HG03571 (cell line): ENCODE results near the gene MS4A4E.
"Not testable (repeated sequence)": the region's sequence is repeated elsewhere in the genome, so short reads cannot be mapped to it uniquely, and the experiment has no call there.

Source experiments
- ATAC-seq: cut with Tn5 transposase; IDR thresholded peaks from one replicate; pipeline ENCODE4 v1.9.1; 2021; ENCODE audit not compliant: unreplicated experiment

MS4A4E gene

GRCh38 chr11:60222141-60222540 is 20.8 kb downstream of the MS4A4E start:
- no peak for ATAC-seq

DNA sequence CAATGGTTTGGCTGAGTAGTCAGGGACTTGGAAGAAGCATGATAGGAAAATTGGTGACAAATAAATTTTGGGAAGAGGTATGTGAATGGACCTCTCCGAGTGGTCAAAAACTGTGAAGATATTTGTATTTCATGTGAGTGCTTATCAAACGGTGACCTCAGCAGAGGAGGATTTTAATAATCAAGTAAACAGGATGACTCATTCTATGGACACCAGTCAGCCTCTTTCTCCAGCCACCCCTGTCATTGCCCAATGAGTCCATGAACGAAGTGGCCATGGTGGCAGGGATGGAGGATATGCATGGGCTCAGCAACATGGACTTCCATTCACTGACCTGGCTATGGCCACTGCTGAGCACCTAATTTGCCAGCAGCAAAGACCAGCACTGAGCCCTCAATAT is 21.2 kb downstream of the MS4A4E start:
- ATAC-seq: no peak

DNA sequence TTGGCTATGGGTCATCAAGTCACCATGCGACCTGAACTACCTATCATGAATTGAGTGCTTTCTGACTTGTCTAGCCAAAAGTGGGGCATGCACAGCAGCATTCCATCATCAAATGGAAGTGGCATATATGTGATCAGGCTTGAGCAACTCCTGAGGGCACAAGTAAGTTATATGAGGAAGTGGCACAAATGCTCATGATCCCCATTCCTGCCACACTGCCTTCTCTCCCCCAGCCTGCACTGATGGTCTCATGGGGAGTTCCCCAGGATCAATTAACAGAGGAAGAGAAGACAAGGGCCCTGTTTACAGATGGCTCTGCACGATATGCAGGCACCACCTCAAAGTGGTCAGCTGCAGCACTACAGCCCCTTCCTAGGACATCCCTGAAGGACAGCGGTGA is 21.8 kb downstream of the MS4A4E start:
- ATAC-seq: no peak

DNA sequence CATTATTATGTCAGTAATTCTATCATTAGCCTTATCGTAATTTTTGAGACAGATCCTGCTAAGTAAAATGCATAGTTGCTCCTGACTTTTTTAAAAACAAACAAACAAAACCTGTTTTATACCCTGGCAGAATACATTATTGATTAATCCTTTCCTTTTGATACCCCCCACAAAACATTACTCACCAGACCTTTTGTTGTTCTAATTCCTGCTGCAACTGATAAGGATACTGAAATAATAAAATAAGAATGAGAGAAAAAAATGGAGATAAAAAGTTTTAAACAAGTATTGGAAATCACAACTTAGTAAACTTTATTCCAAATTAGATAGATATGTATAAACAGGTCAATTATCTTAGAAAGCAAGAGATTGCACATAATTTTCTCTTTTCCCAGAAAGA is 28.6 kb downstream of the MS4A4E start:
- no peak for ATAC-seq

DNA sequence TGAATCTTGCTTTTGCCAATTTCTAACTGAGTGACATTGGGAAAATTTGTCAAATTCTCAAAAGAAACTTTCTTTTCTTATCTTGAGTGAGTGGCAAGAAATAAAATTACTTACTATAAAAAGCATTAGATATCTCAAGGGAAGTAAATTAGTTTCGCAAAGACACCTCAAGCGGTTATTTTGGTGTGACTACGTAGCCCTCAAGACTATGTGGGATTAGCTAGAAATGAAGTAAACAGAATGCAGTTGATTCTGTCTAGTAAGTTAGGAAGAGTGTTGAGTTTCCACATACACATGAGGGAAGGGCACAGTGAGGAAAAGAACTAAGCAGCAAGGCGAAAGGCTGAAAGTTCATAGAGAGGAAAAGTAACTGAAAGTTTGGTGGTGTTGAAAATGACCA is 31.7 kb downstream of the MS4A4E start:
- no peak for ATAC-seq

DNA sequence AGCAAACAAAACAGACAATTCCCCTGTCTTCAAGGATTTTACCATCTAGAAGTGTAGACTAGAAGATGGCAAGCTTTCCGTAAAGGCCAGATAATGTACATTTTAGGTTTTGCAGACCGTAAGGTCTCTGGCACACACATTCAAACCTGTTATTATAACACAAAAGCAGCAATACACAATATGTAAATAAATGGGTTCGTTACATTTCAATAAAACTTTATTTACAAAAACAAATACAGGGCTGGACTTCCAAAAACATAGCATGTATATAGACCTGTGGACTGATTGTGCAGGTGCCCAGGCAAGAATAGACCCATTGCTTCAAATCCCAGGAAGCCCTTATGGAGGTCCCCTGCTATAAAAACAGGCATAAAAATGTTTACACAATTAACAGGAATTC is 33.0 kb downstream of the MS4A4E start:
- no peak for ATAC-seq

DNA sequence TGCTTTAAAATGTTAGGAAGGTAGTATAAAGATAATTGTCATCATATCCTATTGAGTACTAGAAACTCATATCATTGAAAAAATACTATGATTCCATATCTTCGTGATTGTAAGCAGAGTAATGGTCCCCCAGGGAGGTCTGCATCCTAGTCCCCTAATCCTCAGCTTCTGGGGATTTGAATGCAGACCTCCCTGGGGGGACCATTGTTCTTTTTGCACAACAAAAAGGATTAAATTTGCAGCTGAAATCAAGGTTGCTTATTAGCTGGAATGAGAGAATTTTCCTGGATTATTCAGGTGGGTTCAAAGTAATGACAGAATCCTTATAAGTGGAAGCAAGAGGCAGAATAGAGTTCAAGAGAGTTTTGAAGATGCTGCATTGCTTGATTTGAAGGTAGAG is 34.0 kb downstream of the MS4A4E start:
- ATAC-seq: no peak

- ATAC-seq: no peak
Measured at GRCh38 chr11:60208146-60208895, 34.6 kb downstream of the MS4A4E start.

DNA sequence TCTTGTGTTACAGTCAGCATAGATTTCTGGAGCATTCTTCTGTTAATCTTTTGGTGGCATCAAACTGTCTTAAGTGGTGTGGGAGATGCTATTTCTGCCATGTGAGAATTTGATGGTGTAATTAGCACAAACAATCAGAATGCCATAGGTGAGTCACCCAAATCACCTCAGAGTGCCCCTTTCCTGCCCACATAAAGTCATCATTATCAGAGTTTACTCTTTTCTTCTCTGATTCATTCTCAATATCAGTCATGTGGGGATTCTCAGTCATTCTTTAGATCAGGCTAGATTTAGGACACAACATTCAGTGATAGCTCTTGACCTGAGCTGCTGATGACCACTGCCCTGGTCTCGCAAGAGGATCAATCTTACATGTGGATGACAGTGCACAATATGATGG is 36.3 kb downstream of the MS4A4E start:
- no peak for ATAC-seq

- no peak for ATAC-seq
Measured at GRCh38 chr11:60204922-60205321, 38.0 kb downstream of the MS4A4E start.

DNA sequence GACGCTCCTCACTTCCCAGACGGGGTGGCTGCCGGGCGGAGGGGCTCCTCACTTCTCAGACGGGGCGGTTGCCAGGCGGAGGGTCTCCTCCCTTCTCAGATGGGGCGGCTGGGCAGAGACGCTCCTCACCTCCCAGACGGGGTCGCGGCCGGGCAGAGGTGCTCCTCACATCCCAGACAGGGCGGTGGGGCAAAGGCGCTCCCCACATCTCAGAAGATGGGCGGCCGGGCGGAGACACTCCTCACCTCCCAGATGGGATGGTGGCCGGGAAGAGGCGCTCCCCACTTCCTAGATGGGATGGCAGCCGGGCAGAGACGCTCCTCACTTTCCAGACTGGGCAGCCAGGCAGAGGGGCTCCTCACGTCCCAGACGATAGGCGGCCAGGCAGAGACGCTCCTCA is 41.6 kb downstream of the MS4A4E start:
- ATAC-seq: not testable (repeated sequence)

DNA sequence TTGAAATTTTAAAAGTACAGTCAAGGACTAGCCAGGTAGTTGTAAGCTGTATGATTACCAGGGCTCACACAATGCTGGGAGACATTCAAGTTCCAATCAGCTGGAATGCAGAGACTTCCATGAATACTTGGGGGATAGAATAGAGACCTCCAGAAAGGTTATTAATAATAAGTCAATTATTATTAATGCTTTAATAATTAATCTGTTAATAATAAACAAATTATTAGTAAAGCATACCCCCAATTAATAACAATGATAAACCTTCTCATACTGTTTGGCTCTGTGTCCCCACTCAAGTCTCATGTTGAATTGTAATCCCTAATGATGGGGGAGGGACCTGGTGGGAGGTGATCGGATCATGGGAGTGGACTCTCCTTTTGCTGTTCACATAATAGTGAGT is 45.5 kb downstream of the MS4A4E start:
- ATAC-seq: no peak

DNA sequence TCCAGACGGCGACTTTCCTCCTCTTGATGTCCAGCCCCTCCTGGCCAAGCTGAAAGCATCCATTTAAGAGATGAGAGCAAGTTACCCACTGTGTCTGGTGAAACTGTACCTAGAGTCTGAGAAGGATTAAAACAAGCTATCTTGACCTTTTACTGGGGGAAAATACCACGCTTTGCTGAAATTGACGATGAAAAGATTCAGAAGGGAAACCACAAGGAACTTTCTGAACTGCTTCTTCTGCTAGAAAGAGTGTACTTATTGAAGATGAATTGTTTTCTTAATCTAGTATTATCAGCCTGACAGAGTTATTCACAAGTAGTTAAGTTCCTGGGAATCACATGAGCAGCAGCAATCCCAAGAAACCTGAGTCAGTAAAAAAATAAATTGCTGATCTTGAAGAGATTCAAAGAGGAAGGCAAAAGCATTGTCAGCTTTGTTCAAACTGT is 47.0 kb downstream of the MS4A4E start:
- ATAC-seq: no peak

DNA sequence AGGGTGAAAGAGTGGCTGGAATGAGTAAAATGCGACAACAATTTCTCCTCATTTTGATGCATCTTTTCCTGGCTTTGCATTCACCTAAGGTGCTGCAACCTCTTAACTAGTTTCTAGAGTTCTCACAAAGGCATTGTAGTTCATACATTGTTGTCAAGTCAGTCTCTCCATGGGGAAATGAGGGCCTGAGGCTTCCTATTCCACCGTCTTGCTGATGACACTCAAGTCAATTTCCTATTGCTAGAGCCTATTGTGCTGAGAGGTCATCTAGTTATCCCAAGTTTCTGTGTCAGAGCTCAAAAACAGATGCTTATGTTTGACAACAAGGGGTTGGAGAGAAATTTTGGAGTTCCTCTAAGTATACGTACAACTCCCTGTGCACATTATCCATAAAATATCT is 48.4 kb downstream of the MS4A4E start:
- no peak for ATAC-seq

DNA sequence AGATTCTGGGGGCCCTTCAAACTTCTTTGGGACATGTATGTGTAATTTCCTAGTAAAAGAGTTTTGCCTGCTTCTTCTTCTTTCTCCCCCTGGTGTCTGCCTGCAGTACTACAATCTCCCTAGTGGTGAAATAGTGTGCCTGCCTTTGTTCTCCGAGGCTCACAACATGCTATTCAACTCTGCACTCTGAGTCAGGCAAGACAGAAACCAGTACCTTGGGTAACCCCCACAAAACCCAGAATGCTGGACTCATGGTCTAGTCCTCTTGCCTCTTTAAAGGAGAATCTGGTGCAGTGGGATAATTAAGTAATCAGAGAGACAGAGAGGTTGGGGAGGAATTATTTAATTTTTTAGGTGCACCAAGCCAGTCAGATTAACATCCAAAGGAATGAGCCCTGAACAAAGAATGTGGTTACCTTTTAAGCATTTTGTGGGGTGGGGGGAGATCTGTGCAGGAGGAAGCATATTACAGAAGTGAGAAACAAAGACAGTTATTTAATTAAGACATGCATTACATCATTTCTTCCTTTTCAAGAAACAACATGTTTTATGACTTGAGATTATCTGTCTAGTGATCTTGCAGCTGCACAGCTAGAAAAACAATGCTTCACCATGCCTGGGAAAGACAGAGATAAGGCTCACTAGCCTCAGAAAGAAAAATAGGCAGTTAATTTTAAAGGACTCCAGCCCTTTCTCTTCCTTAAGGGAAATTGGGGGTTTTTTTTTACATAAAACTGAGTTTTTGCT is 49.1 kb downstream of the MS4A4E start:
- peak; percentile 87 for ATAC-seq

- not testable (repeated sequence) for ATAC-seq
Measured at GRCh38 chr11:60192564-60192963, 50.4 kb downstream of the MS4A4E start.

GRCh38 chr11:60188481-60188880 is 54.5 kb downstream of the MS4A4E start:
- not testable (repeated sequence) for ATAC-seq

DNA sequence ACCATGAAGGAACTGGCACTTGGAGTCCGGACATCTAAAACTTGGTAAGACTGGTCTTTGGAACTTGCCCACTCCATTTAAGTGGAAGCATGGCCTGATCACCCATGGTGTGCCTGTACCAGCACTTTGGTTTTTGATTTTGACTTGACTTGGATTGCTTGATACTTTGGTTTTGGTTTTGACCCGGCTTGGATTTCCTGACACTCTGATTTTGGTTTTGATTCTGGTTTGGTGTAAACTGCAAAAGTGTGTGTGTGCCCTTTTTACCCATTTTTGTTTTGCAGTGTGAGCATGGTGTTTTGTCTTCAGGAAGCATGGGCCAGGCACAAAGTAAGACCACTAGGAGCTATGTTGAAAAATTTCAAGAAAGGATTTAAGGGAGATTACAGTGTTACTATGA is 56.8 kb downstream of the MS4A4E start:
- ATAC-seq: not testable (repeated sequence)

DNA sequence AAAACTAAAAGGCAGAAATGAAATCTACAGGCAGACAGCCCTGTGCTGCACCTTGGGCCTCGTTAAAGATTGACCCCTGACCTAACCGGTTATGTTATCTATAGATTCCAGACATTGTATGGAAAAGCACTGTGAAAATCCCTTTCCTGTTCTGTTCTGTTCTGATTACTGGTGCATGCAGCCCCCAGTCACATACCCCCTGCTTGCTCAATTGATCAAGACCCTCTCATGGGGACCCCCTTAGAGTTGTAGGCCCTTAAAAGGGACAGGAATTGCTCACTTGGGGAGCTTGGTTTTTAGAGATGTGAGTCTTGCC is 57.5 kb downstream of the MS4A4E start:
- not testable (repeated sequence) for ATAC-seq

DNA sequence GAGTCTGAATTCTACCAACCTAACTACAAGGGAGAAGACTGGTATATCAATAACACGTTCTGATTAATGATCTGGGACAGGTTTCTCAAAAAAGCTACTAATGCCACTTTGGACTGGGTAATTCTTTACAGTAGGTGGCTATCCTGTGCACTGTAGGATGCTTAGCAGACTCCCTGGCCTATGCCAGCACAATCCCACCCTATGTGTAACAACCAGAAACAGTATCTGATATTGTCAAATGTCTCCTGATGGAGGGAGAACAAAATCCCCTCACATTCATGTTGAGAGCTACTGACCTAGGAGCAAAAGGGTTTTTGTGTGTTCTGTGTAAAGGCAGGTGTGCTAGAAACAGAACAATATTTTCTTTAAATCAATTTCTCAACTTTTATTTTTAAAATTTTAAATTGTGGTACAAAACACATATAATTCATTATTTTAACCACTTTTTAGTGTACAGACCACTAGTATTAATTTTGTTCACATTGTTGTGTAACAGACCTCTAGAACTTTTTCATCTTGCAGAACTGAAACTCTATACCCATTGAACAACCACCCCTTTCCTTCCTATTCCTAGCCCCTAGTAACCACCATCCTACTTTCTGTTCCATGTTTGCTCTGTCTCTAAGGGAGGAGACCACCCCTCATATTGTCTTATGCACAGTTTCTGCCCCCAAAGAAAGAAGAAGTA is 58.0 kb downstream of the MS4A4E start:
- ATAC-seq: no peak

- ATAC-seq: no peak
Measured at GRCh38 chr11:60183591-60184205, 59.2 kb downstream of the MS4A4E start.
